ENCODE measurements around the gene ARHGAP45.

Gene ARHGAP45

DNA sequence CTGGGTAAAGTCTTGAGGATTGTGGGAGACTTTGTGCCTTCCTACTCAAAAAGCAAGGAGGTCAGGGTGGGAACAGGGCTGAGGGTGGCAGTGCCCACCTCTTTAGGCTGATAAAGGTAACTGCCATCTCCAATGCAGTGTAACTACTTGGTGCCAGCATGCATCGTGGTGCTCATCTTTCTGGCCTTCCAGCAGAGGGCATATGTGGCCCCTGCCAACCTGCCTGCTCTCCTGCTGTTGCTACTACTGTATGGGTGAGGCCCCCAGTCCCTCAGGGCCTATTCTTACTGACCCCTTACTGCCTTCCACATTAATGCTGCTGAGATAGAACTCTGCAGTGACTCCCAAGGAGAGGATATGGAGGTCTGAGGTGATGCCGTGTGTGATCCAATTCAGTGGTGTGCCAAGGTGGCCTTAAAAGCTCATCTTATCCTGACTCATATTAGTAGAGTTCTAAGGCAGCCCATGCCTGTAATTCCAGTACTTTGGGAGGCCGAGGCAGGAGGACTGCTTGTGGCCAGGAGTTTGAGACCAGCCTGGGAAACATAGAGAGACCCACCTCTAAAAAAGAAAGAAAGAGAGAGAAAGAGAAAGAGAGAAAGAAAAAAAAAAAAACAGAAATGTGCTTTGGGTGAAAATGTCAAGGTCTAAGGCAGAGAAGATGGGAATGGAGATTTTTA, 9.7 kb upstream of the ARHGAP45 start:
- peak; percentile 52 for DNase-seq

DNA sequence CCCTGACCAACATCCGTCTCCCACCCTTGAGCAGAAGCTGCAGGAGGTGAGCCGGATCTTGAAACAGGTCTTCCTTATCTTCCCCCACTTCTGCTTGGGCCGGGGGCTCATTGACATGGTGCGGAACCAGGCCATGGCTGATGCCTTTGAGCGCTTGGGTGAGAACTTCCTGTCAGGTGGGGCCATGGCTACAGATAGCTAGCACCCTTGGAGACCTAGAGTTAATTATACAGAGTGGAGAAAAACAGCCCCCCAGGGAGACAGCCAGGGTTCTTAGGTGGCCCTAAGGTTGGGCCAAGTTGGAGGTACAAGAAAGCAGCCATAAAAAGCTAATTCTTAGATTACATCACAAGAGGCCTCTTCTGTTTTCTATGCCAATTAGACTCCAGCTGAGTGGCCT, 8.9 kb upstream of the ARHGAP45 start:
- no peak for DNase-seq

DNA sequence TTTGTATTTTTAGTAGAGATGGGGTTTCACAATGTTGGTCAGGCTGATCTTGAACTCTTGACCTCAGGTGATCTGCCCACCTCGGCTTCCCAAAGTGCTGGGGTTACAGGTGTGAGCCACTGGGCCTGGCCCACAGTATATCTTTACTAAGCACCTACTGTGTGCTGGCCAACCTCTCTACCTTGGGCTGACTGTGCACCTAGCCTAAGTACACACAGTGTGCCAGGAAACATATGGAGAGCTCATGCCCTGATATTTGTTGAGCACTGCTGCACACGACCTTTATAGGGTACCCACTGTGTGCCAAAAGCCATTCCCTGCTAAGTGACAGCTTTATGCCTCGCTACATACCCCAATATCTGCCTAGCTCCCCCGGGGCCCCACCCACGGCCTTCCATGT, 6.3 kb upstream of the ARHGAP45 start:
- DNase-seq, result no peak

DNA sequence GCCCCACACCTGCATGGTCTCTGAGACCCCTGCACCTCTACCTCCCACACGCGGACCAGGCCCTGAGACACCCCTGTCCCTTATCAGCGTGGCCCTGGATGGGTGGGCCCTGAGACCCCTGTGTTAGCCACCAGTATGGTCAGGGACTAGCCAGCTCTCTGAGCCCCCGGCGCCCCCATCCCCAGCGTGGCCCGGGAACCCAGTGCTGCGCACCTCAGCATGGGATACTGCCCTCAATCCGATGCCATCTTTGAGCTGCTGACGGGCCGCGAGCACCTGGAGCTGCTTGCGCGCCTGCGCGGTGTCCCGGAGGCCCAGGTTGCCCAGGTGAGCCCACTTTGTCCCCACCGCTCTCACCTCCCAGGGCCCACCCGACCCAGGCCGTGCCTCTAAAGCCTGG, 5.0 kb upstream of the ARHGAP45 start:
- no peak for DNase-seq

DNA sequence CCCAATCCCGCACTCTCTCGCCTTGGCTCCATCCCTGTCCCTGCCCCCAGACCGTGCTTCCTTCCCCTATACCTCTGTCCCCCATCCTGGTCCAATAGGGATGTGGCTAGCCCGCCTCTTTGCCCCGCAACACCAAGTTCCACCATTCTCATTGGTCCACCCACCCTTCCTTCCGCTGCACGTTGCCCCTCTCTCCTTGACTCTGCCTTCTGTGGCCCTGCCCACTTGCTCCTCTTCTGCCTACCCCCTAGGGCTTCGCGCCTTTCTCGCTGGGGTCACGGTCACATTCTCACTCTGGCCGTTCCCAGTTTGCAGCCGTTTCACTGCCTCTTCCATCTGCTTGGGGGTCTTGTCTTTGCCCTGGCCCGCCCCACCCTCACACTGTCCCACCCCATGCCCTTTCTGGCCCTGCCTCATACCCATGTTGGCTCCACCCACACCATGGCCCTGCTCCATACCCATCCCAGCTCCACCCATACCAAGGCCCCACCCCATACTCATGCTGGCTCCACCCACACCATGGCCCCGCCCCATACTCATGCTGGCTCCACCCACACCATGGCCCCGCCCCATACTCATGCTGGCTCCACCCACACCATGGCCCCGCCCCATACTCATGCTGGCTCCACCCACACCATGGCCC, 4.5 kb upstream of the ARHGAP45 start:
- peak; percentile 44 for DNase-seq

DNA sequence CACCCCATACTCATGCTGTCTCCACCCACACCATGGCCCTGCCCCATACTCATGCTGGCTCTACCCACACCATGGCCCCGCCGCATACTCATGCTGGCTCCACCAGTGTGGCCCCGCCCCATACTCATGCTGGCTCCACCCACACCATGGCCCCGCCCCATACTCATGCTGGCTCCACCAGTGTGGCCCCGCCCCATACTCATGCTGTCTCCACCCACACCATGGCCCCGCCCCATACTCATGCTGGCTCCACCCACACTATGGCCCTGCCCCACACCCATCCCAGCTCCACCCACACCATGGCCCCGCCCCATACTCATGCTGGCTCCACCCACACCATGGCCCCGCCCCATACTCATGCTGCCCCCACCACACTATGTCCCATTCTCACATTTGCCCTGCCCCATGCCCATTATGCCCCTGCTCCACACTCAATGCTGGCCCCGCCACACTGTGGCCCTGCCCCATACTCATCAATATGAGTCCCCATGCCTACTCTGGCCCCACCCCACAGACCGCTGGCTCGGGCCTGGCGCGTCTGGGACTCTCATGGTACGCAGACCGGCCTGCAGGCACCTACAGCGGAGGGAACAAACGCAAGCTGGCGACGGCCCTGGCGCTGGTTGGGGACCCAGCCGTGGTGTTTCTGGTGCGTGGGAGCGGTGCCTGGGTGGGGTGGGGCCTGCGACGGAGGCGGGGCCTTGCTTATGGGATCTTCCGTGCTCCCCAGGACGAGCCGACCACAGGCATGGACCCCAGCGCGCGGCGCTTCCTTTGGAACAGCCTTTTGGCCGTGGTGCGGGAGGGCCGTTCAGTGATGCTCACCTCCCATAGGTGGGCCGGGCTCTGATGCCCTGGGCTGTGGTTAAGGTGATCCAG, 3.7 kb upstream of the ARHGAP45 start:
- peak; percentile 56 for DNase-seq

DNA sequence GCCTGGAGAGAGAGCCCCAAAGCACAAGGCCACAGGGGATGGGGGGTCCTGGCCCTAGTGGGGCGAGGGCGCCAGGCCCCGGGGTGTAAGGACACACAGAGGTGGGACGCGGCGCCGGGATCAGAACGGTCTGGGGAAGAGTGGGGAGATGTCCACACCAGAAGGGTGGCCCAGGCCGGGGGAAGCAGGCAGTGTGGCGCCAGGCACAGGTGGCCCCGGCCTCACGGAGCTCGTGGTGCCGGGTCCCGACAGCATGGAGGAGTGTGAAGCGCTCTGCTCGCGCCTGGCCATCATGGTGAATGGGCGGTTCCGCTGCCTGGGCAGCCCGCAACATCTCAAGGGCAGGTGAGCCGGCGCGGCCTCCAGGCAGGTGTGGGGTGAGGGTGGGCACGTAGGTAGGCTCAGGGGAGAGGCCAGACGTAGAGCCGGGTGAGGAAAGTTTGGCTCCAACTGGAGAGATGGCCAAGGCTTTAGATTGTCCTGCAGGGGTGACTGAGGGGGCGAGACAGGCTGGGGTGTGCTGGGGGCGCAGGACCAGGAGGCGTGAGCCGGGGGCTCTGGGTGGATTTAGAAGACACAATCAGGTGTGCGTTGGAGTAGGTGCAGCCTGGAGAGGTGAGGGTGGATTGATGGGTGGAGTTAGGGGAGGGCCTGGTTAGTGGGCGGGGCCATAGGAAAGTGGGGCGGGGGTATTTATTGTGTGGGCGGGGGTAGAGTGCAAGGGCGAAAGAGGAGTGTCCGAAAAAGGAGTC, 2.9 kb upstream of the ARHGAP45 start:
- no peak for DNase-seq

DNA sequence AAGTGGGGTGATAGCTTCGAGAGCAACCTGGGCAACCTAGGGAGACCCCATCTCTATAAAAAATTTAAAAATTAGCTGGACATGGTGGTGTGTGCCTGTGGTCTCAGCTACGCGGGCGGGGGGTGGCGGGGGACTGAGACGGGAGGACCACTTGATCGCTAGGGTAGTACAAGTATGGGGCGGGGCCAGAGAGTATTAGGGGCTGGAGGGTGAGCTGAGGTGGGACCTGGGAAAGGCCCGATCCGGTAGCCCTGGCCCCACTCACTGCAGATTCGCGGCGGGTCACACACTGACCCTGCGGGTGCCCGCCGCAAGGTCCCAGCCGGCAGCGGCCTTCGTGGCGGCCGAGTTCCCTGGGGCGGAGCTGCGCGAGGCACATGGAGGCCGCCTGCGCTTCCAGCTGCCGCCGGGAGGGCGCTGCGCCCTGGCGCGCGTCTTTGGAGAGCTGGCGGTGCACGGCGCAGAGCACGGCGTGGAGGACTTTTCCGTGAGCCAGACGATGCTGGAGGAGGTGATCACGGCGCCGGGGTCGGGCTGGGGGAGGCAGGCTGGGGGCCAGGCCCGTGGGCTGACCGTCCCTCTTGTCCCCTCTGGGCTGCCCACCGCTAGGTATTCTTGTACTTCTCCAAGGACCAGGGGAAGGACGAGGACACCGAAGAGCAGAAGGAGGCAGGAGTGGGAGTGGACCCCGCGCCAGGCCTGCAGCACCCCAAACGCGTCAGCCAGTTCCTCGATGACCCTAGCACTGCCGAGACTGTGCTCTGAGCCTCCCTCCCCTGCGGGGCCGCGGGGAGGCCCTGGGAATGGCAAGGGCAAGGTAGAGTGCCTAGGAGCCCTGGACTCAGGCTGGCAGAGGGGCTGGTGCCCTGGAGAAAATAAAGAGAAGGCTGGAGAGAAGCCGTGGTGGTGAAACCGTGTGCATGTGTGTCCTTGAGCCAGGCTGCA, 2.0 kb upstream of the ARHGAP45 start:
- peak; percentile 75 for DNase-seq

DNA sequence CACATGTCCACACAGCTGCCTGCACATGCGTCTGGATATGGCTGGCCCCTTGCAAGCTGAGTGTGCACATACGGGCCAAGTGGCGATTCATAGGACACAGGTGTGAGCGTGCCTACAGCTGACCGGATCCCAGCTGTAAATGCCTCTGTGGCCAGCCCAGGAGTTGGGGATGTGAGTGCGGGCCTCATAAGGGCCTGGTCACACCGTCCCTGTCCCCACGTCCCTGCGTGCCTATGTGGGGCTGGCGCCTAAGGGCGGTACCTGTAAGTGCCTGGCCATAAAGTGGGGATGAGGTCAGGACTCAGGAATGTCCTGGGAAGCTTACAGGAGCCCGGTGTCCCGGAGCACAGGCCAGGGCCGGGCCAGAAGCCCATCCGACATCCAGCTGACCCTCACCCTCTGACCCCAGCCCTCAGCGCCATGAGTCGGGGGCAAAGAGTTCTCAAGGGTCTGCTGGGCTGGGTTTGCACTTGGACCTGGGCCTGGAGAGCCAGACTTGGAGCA, 1.3 kb upstream of the ARHGAP45 start:
- DNase-seq, result no peak

DNA sequence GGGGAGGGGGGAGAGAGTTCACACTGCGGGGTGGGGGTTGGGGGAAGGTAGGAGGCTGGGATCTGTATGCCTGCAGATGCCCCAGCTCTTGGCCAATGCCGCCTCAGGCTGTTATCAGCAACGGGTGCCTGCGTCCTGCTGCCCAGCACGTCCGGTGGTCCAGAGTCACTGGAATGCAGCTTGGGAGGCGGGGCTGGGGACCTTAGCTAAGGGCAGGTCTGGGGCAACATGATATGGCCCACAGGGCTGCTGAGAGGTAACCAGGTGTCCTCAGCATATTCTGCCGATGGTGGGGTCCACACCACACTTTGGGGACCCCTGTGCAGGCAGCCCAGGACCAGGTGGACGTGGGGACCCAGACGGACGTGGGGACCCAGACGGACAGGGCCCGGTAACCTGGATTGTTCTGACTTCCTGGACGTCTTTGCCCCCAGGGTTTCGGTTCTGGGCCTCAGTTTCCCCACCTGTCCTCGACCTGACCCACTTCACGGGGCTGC, 668 bp upstream of the ARHGAP45 start:
- DNase-seq, result no peak

DNA sequence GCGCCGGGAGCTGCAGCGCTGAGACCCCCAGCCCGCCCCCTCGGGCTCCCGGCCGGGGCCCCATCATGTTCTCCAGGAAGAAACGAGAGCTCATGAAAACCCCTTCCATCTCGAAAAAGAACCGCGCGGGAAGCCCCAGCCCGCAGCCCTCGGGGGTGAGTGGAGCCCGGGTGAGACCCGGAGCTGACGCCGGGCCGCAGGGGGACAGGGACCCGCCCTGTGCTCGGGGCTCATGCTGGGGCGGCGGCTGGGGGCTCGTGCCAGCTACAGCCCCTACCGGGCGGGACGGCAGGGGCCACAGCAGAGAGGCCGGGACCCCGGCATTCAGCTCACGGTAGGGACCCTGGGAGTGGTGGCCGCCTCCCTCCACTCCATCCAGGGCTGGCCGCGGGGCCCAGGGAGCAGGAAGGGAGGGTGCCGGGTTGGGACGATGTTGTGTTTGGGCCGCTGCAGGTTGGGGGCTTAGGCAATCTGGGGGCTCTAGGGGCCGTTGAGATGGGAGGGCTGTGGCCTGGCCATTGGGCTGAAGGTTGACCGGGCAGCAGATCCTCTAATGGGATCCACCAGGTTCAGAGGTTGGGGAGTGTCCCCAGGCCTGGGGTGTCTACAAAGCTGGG, 482 bp downstream of the ARHGAP45 start:
- DNase-seq, result peak; percentile 68

DNA sequence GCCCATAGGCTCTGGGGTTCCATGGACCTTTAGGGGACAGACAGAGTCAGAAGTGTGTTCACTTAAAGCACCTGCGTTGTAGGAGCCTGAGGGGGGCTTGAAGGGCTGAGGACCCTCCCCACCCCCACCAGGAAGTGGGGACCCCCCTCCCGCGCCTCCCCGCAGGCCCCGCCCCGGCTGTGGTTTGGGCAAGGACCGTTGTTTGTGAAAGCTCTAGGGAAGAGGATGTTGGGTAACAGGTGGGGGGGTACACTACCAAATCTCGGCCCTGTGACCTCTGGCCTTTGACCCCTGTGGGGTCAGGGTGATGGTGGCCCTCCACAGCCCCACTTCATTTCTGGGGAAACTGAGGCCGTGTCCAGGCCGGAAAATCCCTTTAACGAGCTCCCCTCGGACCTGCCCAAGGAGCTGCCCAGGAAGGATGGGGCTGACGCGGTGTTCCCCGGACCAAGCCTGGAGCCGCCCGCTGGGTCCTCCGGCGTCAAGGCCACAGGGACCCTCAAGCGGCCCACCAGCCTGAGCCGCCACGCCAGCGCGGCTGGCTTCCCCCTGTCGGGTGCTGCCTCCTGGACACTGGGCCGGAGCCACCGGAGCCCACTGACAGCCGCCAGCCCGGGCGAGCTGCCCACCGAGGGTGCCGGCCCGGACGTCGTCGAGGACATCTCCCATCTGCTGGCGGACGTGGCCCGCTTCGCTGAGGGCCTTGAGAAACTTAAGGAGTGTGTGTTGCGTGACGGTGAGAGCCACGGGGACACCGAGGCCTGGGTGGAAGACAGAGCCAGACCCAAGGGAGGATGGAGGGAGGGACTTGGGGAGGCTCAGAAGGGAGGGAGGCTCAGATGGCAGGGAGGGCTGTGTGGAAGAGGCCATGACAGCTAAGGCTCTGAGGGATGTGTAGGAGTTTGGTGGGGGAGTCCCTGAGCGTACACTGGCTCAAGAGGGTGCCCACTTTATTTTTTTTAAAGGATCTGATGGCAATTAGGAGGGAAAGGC, 1.3 kb downstream of the ARHGAP45 start:
- DNase-seq, result peak; percentile 55

DNA sequence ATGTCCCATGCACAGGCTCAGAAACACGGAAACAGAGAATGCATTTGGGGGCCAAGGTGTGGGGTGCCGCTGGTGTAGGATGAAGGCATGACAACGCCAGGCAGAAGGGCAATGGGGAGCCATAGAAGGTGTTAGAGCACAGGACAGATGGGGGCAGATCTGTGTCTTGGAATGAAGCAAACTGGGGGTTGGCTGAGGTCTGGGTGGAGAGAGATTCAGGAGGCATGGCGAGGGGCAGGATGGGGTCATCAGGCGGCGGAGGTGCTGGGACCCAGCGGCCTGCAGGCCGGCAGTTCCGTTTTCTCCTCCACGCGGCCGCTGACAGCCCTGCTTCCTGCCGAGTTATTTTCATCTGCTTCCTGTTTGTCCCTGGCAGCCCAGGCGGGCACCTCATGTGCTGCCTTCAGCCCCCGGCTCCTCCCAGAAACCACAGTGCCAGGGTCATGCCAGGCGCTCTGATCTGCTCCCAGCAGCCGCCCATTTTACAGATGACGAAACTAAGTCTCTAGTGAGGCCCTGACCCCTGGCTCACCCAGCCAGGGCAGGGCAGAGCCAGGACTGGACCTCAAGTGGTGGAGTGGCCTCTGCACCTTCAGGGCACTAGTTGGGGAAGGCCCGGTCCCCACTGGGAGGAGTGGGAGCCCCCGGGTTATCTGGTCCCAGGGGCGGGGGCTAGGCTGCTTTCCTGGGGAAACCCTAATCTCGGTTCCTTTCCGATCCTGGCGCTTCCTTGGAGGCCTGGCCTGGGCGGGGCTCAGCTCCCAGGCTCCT, 2.2 kb downstream of the ARHGAP45 start:
- peak; percentile 60 for DNase-seq

DNA sequence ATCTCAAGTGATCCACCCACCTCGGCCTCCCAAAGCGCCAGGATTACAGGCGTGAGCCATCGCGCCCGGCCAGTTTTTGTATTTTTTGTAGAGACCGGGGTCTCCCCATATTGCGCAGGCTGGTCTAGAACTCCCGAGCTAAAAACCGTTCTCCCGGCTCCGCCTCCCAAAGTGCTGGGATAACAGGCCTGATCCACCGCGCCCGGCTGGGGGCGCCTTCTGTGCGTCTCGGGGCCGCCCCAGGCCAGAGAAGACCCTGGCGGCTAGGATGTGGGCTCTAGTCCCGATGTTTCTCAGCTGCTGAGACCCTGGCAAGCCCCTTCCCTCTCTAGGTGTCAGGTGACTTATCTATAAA, 3.6 kb downstream of the ARHGAP45 start:
- no peak for DNase-seq

DNA sequence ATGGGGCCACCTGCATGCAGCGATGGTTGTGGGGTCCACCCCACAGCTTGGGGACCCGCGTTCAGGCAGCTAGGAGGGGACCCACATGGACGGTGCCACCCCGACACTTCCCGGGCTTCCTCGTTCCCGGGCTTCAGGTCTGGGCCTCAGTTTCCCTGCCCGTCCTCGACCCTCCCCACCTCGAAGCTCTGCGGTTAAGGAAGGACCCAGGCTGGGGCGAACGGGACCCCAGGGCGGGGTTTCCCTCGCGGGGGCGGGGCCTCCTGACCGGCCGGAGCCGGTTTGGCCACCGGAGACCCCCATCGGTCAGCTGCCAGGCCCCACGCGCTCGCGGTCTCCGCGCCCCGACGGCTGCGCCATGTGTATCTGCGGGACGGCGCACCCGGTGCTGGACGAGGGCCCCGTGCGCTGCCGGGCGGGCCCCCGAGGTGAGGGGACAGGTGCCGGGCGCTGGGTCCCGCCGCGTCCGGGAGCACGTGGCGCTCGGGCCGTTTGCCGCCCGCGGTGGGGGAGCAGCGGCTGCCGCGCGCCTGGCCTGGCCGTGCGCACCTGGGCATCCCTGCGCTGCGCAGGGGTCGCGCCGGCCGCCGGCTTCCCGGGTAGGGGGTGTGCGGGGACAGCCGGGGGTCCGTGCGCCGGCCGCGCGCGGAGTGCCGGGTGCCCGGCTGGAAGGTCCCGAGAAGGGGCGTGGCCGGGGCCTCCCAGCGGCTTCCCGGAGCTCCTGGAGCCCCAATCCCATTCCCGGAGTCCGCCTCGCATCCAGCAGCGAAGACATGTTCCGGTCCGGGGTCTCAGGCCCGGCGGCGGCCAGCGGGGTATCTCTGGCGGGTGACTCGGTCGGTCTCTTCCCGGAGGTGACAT, 4.2 kb downstream of the ARHGAP45 start:
- DNase-seq, result no peak

DNA sequence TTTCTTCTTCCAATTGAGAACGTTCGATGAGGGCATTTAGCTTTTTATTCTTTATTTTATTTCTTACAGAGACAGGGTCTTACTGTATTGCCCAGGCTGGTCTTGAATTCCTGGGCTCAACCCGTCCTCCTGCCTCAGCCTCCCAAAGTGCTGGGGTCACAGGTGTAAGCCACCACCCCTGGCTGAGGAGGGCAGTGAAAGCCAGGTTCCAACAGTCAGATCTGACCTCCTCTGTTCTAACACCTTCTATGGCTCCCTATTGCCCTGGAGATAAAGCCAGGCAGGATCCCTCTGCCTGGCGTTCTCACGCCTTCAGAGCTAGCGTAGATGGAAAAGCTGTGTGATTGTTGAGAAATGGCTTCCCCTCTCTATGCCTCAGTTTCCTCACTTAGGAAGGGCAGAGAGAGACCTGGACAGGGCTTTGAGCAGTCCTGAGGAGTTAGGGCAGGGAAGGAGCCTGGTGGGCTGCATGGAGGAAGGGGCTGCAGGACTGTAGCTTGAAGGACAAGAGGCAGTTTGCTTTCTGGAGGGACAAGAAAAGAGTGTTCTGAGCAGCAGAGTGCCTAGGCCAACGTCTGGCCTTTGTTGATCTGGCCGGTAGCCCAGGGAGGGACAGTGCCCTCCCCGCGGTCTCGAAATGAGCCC, 5.5 kb downstream of the ARHGAP45 start:
- no peak for DNase-seq

Measured in stimulated activated CD4-positive, alpha-beta T cell treated with anti-CD3 and anti-CD28 coated beads, Interleukin-4, amount 100 ng/mL, for 24 hours (primary cell).